Measurements from ENCODE around the gene MLN. TPM values are rescaled to one million over a fixed set of nuclear protein-coding genes. Genes with fewer than 3 reads are reported as not detected.
A peak's percentile ranks its signal among the peaks of the same experiment; 100 is the strongest.

Gene MLN
- total RNA-seq, 1 donor from 2014 or later: not detected

DNA sequence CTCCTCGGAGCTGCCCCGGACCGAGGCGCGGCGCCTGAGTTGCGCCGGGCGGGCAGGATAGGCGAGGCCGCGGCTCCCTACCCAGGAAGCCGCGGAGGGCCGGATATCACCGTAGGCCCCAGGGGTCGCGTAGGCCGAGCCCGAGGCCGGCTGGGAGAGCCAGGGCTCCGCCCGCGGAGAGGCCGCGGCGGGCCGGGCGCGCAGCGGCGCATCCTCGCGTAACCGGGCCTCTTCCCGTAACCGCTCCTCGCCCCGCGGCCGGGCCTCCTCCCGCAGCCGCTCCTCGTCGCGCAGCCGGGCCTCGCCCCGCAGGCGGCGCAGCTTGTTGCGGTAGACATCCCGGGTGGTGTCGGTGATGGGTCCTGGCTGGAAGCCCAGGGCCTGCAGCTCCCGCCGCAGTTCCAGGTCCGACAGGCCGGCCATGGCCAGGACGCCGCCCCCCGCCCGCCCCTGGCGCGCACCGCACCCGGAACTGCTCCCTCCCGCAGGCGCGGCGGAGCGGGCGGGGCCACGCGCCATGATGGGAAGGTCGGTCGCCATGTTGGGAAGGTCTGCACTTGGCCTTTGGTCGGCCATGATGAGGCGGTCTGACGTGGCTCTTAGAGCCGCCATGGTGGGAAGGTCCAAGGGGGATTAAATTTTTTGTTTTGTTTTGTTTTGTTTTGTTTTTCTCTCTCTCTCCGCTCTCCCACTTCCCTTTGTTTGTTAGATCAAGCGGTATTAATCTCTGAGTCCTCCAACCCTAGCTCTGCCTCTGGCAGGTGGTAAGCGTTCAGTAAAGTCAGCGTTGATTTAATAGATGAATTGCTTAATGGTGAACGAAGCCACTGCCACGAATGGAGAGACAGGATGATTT, 14.9 kb downstream of the MLN start, which contains the start of gene LEMD2:
LEMD2 (minus strand) TSS at position 437 of the 856 bp plus-strand sequence; CDS start at position 423, 14 bp downstream.
- DNase-seq: peak; percentile 97

DNA sequence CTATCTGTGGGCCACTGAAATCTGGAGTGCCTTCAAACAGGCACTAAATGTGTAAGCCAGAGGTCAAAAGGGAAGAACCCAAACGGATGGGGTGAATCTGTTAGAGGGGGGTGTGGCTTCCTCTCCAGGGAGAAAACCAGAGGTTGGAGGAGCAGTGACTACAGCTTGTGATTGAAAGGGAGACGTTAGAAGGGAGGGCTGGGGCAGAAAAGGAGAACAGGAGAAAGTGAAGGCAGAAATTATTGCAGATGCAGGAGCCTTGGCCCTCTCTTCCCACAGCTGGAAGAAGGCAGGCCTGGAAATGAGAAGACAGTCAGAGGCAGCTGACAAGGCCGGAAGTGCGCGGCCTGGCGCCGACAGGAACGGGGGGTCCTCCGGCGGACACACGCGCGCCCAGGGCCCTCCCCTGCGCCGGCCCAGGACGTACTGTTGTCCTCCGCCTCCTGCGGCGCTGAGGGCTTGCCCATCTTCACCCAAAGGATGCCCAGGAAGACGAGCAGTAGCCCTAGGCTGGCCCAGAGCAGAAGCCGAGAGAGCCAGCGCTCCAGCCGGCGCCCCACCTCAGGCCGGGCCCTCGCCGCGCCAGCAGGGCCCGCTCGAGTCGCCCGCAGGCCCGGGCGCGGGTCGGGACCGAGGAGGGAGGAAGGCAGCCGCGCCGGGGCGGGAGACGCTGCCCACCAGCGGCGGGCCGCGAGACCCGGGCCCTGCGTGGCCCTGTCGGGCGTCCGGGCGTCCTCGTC, 15.7 kb downstream of the MLN start:
- peak; percentile 91 for DNase-seq

DNA sequence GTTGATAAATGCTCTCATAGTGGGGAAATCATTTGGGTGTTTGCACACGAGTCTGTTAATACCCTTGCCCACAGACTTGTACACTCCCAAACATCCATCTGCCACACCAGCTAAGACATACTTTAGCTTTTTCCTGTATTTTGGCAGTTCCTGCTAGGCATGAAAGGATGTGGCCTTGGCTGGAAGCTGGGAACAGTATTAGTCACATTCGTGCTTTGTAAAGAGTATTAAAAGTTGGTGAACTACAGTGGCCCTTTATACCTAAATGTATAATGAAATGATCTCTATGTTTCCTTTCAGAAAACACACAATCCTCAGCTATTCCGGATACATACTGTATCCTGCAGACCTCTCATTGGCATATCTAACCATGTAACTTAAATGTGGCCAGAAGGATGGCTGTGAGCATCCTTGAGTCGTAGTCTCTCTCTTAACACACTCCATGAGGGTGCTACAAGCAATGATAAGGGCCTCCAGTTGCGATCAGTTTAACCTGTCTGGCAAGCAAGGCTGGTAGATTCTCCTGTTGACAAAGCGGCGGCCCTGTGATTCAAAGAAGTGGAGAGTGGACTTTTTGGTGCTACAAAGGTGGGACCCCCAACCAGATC, 16.4 kb downstream of the MLN start:
- DNase-seq: no peak

DNA sequence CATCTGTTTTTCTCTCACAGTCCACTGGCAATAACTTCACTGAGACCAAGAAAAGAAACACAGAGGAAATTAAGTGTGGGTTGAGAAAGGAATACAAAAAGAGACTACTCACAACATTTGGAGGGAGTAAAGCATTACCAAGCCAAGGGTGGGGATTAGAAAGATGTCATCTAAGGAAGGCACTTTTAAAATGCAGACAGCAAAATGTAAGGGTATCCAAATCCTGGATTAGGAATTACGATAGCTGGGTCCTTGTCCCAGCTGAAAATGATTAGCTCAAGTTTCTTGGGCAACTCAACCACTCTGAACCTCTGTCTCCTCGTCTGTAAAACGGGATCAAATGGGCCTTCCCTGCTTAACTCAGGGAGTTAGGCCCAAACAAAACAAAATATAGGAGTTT, 17.1 kb downstream of the MLN start:
- DNase-seq: no peak

DNA sequence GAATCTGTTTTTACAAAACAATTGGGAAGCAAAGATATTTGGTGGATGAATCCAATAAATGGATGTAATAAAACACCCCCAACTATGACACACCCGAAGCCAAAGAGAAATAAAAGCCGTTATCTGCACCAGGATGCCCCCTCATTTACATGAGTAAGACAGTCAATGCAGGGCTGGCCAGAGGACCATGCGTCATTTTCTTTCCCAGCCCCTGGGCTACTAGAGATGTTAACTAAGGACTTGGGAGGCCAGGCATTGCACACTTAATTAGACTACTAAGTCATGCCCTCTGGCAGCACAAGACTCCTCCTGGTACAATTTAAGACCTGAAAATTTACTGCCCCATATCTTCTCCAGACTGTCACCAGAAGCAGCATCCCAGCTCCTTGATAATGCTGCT, 18.0 kb downstream of the MLN start:
- no peak for DNase-seq

DNA sequence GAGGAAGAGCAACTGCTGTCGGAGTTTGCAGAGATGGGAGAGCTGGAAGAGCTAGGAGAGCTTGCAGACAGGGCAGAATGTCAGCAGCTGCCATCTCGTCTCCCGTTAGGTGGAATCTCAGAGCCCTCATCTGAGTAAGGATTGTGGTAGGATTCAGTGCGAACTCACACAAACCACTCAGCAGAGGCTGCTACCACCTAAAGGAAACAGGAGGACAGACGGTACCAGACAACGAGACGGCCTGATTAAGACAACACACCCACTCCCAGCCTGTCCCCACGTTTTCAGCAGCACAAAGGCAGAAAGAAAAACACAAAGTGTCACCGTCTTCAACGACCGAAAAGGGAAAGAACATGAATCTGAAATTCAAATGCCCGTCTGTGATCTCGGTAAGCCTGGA, 19.0 kb downstream of the MLN start:
- DNase-seq: no peak

DNA sequence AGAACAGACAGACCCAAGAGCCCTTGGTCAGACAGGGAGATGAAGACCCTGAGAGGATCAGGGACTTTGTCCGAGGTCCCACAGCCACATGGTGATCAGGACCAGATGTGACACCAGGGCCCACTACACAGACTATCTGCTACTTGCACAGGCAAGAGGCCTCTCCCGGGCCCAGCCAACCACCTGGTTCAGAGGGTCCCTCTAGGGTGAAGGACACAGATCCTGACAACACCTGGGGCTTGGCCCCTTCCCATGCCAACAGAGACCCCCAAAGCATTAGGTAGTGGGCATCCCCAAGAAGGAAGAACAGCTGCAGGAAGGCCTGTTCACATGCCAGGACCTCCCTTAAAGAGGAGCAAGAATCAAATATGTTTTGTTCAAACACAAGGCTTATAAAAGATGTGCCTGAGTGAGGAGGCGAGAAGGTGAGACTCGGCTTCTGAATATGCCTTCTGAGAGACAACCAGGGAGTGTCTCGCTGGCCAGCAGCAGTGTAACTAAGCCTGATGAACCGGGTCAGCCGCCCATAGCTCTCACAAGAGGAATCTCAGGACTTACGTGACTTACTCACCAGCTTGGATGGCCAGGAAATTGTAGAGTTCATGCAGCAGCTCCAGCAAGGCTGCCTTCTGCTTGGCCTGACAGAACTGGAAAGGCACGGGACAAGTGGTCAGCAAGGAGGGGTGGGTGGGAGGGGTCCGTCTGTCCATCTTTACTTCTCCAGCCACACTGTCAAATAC, 19.9 kb downstream of the MLN start:
- DNase-seq: no peak

DNA sequence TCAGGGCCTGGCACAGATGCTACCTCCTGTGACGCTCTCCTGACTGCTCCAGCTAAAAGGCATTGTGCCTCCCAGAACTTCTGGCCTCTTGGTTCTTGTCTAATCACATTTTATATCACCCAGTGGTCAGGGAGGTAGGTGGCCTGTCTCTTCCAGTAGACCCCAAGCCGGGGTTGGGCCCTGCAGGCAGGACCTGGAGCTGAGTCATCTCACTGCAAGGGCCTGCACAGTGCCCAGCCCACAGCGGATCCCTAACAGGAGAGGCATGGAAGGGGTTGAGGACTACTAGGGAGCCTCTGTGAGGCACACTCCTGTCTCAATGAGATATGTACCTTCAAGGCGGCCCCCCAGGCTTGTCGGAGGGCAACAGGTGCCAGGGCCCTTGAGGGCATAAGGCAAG, 21.2 kb downstream of the MLN start:
- DNase-seq: no peak

DNA sequence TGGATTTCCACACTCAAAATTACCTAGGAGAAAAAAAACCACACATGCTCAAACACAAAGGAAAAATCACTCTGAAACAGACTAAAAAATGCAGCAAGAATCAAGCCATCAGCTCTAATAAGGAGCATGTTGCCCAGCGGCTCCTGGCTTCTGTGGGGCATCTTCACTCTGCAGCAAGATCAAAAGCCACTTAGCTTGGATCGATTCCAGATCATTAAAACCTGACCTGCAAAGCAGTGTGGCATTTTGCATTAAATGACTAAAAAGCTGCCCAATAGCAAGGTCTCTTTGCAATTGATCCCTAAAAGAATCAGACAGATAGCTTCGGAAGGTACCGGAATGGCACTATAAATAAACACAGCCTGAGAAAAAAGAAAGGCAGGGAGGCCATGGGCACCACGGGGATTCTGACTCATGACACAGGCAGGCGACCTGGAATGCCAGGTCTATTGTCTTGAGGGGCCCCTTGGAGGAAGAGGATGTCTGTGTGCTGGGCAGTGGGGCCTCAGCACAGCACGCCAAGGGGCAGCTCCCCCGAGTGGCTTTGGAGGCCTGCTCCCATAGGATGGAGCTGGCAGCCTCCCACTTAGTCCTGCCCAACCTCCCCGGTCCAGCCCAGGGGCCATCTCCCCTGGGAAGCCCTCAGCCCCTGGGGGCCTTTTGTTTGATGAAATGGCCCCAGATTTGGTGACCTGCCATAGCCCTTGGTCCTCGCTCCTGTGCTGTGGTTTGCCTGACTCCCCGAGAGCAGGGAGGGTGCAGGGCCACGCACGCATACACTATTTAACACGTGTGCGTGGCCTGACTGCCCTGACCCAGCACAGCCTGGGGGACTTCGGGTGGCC, 22.4 kb downstream of the MLN start:
- DNase-seq: no peak

DNA sequence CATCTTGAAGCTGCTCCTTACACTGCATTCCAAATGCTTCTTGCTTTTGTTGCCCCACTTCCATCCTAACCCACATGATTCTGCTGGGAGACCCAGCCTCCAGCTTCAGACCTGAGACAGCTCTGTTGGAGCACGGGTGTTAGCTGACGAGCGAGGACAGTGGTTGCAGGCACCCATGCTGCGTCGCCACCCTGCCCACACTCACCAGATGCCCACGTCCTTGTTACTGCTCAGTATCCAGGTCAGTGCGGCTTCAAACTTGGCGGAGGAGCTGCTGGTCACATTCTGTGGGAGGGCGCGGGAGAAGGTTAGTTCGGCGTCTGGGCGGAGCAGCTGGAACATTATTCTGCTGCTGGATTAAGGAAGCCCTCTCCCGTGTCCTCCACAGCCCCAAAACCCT, 23.9 kb downstream of the MLN start:
- DNase-seq: no peak

DNA sequence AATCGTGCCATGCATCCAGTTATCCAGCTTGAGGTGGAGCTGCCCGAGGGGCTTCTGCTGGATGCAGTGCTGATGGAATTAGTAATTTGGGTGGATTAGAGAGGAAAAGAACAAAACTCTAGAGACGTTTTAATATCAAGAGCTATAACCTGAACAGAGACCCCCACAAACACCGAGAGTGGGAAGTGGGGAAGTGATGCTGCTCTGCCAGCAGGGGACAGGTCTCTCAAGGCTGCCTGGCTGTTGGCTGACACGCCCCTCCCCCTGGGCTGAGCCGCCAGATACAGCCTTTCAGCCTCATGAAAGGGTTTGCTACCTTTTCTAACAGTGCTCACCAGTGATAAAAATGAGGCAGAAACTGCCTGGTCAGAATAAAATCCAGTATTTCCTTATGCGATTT, 24.5 kb downstream of the MLN start:
- DNase-seq: no peak

DNA sequence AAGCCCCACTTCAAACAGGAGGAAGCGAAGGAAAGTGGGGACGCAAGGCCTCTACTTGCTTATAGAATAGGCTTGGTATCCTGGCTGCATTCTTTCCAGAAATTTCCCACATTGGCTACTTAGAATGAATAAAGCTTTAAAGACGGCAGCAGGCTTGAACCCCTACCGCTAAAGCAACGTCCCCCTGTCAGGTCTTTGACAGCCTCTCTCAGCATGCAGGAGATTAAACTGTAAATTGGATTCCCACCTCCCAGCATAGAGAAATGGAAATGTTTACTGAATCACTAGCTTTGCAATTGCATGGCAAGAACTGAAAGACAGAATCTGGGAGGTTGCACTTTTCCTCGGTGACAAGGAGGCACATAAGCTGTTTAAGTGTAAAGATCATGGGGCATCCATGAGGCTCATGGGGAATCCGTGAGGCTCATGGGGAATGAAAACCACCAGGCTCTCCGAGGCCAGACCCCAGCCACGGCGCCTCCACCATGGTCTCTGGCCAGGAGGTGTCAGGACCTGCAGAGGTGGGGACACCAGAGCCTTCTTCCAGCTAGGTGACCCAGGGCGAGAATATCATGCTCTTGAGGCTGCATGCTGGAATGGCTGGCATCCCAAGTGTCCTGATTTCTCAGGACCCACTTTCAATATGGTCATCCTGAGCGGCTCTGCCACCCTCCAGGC, 25.2 kb downstream of the MLN start:
- DNase-seq: no peak

DNA sequence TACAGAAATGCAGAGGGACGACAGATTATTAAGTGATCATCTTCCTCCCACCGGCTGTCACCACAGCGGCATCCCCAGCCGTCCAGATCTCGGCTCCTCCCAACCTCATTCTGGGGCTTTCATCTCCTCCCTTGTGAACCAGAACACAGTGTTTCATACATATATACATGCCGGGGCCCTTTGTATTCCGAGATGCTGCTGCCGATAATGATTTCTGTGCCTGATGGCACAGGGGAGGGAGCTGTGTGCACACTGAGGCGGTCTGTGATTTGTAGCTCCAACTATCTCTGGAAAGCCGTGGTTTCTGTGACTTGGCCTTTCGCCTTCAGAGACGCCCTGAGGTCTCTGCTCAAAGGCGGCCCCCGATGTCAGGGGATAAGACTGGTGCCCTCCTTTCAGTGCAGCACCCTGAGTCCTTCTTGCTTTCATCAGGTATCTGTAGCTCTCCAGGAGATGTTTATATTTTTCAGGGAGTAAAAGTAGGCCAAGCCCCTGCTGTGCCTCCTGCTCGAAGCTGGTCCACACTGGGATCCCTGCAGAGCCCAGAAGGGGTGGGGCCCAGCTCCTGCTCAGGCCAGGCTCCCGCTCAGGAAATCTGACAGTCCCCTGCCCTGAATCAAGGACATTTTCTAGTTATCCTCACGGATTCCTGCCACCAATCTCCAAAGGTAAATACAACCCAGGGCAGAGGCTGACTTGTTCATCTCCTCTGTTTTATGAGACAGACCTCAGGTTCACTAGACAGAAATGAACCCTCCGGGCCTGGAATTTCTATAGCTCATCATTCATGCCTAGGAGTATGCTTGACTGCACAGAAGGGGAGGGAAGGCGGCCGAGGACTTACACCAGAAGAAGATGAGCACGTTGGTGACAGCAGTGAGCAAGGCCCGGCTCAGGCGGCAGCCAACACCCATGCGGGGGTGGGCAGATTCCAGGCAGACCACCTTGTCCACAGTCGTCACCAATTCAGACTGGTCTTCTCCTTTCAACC, 26.1 kb downstream of the MLN start:
- DNase-seq: no peak

DNA sequence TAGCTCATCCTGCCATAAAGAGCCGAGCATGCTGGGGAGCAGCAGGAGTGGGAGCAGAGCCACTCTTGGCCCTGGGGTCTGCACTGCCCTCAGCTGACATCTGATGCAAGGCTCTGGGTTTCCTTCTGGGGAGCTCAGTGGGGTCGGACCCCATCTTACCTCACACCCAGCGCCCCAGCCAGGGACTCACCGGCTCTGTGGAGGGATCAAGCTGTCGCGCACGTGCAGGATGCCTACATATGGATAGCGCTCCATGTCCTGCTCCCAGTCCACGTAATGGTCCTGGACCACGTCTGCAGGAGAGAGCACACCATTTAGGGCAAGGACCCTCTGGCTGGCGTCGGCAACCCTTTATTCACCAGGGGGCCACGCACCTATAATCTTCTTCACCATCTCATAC, 27.0 kb downstream of the MLN start:
- no peak for DNase-seq

DNA sequence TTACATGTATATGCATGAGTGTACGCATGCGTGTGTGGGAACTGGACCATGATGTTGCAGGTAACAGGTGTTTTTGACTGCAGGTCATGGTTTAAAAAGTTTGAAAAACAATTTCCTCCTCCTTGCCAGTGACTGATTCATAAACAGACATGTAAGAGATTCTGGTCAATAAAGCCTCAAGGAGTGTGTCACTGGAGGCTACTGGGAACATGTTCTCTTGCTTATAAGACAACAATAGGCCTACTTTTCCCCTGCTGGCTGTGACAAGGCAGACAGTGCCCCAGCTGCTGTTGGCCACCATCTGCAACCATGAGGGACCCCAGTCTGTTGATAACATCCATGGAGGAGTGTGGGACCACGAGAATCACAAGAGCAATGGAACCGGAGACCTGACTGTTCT, 27.6 kb downstream of the MLN start:
- DNase-seq: no peak

DNA sequence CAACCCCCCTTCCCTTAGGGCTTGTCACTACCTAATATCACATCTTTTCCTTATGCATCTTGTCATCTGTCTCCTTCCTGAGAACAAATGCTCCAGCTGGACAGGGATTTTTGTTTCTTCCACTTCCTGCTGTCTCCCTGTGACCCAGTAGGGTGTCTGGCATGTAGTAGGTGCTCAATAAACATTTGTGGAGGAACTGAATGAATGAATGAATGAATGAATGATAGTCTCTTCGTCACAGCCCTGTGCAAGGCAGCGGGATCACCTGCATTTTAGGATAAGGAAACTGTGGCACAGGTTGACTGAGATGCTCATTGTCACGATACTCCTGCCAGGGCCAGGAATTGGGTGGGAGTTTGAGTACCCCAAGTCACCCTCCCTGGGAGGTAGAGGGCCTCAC, 29.0 kb downstream of the MLN start:
- no peak for DNase-seq

DNA sequence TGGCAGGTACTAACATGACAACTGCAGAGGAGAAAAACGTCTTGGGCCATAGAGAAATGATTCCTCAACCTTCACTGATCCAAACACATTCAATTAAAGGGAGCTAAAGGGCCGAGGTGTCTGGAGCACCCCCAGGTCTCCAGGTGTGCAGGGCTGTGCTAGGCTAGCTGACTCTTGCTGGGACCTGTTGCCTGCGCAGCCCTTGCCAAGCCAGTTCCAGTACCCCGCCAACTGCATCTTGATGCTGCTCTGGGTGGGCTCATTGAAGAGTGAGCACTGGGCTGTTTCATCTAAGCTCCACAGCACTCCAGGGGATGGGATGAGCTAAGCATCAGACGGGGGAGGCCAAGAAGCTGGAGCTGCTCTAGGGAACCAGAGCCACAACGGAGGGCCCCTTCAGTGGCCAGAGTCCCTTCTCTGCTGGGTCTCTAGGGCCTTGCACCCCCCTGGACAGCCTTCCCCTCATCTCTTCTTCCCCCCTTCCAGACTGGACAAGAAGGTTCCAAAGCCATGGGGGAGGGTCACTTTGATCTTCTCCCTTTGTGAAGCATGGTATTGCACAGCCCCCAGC, 30.8 kb downstream of the MLN start:
- no peak for DNase-seq

DNA sequence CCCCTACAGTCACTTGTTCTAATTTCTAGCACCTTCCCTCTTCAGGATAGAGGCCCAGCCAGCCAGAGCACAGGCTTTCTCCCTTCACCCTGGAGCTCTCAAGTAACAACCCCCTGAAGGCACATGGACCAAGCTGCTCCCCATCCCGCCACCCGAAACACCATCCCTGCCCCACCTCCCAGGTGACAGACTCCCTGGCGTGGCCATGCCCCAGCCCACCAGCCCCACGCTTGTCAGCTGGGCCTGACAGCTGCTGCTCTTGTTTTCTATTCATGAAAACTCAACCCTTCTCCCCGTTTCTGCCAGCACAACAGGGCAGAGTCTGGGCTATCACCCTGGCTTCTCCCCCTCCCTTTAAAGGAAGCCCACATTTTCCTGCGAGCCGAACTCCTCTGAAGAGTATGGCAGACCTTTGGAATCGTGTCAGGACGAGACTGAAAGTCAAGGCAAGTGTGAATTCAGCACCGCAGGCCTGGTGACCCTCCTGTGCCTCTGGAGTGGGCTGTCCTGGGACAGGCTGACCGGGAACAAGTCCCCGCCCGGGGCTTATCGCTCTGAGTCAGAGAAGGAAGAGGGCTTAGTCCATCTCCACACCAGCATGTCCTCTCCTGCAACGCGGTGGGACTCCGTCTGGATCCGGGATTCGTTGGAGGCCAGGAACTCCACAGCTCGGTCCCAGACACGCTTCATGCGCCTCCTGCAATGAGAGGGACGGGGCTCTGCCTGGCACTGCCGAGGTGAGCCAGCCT, 31.5 kb downstream of the MLN start:
- no peak for DNase-seq

Data from tongue (tissue), 2 donors.